Left lung (tissue), 10 donors: Measurements from ENCODE around the gene PLEKHA5. TPM values are rescaled to one million over a fixed set of nuclear protein-coding genes. Genes with fewer than 3 reads are reported as not detected.

Experiments used
- ATAC-seq: fragments of 200-7000 bp; cut with Tn5 transposase; one replicate; pipeline ENCODE4 v1.9.1; 2020; ENCODE audit warnings: moderate library complexity
- DNase-seq, 4 donors: peaks; one replicate each; pipeline ENCODE4 v3.0.0-alpha.2; 2013 to 2020
- H3K27ac ChIP-seq, 2 donors: fragments of 200-600 bp; sonication (generic) in 1 of 2; one replicate each; pipeline versions ENCODE4 v1.5.0 to v1.8.0; 2020 to 2021
- H3K27me3 ChIP-seq, 2 donors: fragments of 200-600 bp; sonication (generic) in 1 of 2; one replicate each; pipeline versions ENCODE4 v1.5.0 to v1.8.0; 2020 to 2021
- H3K36me3 ChIP-seq, 2 donors: fragments of 200-600 bp; sonication (generic) in 1 of 2; one replicate each; pipeline versions ENCODE4 v1.5.0 to v1.8.0; 2020 to 2021
- H3K4me1 ChIP-seq, 2 donors: fragments of 200-600 bp; one replicate each; pipeline ENCODE4 v1.8.0; 2021
- H3K4me3 ChIP-seq, 2 donors: fragments of 200-600 bp; sonication (generic) in 1 of 2; one replicate each; pipeline versions ENCODE4 v1.5.0 to v1.8.0; 2020 to 2021; ENCODE audit warnings: mild to moderate bottlenecking in 1 of 2
- H3K9me3 ChIP-seq, 2 donors: fragments of 200-600 bp; sonication (generic) in 1 of 2; one replicate each; pipeline versions ENCODE4 v1.5.0 to v1.8.0; 2020 to 2021
- CTCF ChIP-seq, 2 donors: fragments of 200-600 bp; sonication (generic) in 1 of 2; IDR thresholded peaks; one replicate each; pipeline versions ENCODE4 v1.5.0 to v1.8.0; 2021; ENCODE audit warnings: antibody characterized with exemption in 2 of 2
- intact Hi-C, 2 donors: fragments of 100-400 bp; cut with DNase I; formaldehyde crosslinking; loops; one replicate each; pipeline versions ENCODE4 v1.11.2 to v1.14.2; 2022
- polyA plus RNA-seq, 6 donors: library from polyadenylated mRNA; unstranded; fragments of 120-200 nt; gene quantifications; one replicate each; pipeline ENCODE4 v1.2.1, GENCODE V29; 2013; ENCODE audit not compliant: insufficient read length in 6 of 6
- total RNA-seq, 2 donors: library from RNA; stranded (reverse); fragmentation: NEBNext Ultra II Directional; extraction: Animal tissue kit (Norgen Biotek cat#: 25700); gene quantifications; one replicate each; pipeline ENCODE4 v1.2.1, GENCODE V29; 2021
- donor health status: DM: no; HTN: yes; CAD: no.
- donor health status: DM: no; HTN: no; CAD: no.

PLEKHA5 gene
- total and polyA plus RNA-seq, 8 donors, result 20.4 to 43.6 (median 38.0) TPM

GRCh38 chr12:19127270-19127669 lies 2.3 kb upstream of the PLEKHA5 start:
- Histone ChIP-seq H3K4me3 (no peak overlapping the region), H3K27me3 (peaks cover 0 to 17% of the 10 kb centered on the region in 2 donors), H3K27ac (no peak overlapping the region), H3K9me3 (peaks cover 0 to 17% of the 10 kb centered on the region in 2 donors), H3K36me3 (no peaks in the 10 kb centered on the region), H3K4me1 (peaks cover 10 to 15% of the 10 kb centered on the region in 2 donors)
- intact Hi-C loops, result no loop called here
- DNase-seq (peak in 1 of 4 donors; percentile 3), ATAC-seq (no peak)
- TF ChIP-seq CTCF (IDR thresholded peaks at IDR 0.05), result no peak

- H3K9me3 ChIP-seq, result peaks cover 0 to 17% of the 10 kb centered on the region in 2 donors
- peaks cover 10 to 15% of the 10 kb centered on the region in 2 donors for H3K4me1 ChIP-seq
- no peaks in the 10 kb centered on the region for H3K36me3 ChIP-seq
- intact Hi-C loops, result no loop called here
- H3K4me3 ChIP-seq, result no peak overlapping the region
- DNase-seq (peak in 1 of 4 donors; percentile 9), ATAC-seq (no peak)
- TF ChIP-seq CTCF (IDR thresholded peaks at IDR 0.05), result no peak
- H3K27me3 ChIP-seq, result peaks cover 0 to 17% of the 10 kb centered on the region in 2 donors
- peak overlapping the region; percentile 57 to 89 for H3K27ac ChIP-seq
Observed at GRCh38 chr12:19128485-19128884, 1.0 kb upstream of the PLEKHA5 start.

DNA sequence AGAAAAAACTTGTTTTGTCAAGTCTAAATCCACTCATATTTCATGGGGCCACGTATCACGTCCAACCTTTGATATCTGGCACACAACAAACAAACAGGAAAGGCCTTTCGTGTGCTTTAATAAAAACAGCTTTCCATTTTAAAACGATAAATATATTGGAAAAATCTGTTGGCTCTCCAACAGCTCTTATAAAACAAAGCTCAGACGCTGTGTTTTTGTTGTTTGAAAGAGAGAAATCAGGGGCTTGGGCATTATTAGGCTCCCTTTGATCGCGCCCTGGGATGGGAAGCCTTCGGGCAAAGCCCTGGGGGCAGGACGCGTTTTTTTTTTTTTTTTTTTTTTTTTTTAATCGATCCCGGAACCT lies 429 bp upstream of the PLEKHA5 start:
- no peak for TF ChIP-seq CTCF (IDR thresholded peaks at IDR 0.05)
- H3K4me1 ChIP-seq, result peaks cover 10 to 15% of the 10 kb centered on the region in 2 donors
- peak overlapping the region in 1 of 2 donors; percentile 76 for H3K4me3 ChIP-seq
- ATAC-seq (no peak), DNase-seq (peak in 1 of 4 donors; percentile 54)
- no peaks in the 10 kb centered on the region for H3K36me3 ChIP-seq
- H3K27me3 ChIP-seq, result peaks cover 0 to 17% of the 10 kb centered on the region in 2 donors
- intact Hi-C loops, result no loop called here
- H3K9me3 ChIP-seq, result peaks cover 0 to 17% of the 10 kb centered on the region in 2 donors
- peak overlapping the region; percentile 57 to 89 for H3K27ac ChIP-seq

DNA sequence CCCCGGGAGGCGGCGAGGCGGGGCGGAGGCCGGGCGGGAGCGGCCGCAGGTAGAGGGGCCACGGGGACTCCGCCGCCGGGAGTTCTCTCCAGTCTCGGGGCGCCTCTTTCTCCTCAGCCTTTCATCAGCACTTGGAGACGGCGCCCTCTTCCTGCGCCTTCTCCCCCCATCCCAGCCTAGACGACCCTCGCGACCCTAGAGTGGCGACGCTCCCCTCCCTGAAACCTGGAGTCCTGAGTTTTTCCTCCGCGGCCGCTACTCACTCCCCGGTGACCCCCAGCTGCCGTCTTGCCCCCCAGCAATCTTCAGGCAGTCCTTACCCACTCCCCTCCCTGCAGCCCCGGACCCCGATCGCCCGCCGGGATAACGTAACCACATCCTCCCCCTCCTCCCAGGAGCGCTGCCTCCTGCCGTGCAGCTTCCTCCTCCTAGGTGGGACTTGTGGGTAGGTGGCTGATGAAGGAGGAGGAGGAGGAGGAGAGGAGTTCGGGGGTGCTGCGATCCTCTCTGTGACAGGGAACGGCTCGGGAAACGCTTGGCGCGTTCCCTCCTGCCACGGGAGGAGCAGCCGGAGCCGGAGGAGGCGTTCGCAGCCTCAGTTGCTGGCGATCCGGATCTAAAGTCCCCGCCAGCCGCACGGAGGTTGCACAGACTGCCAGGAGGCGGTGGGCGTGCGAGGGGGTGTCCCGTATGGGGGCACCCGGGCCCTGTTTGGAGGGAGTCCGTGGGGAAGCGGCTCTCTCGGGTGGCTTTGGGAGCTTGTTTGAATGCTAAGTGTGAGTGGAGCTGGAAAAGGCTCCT lies 891 bp downstream of the PLEKHA5 start:
- H3K4me1 ChIP-seq, result peaks cover 10 to 15% of the 10 kb centered on the region in 2 donors
- intact Hi-C loops, result no loop called here
- H3K27me3 ChIP-seq, result peaks cover 0 to 17% of the 10 kb centered on the region in 2 donors
- H3K9me3 ChIP-seq, result peaks cover 0 to 17% of the 10 kb centered on the region in 2 donors
- peak overlapping the region; percentile 76 to 81 for H3K4me3 ChIP-seq
- TF ChIP-seq CTCF (IDR thresholded peaks at IDR 0.05), result no peak
- peak; percentile 49 for ATAC-seq
- no peaks in the 10 kb centered on the region for H3K36me3 ChIP-seq
- DNase-seq, result peak; percentile 42 to 85 (median 56)
- peak overlapping the region; percentile 79 to 94 for H3K27ac ChIP-seq

- peak overlapping the region; percentile 76 to 81 for H3K4me3 ChIP-seq
- TF ChIP-seq CTCF (IDR thresholded peaks at IDR 0.05), result no peak
- DNase-seq (peak in 1 of 4 donors; percentile 61), ATAC-seq (peak; percentile 55)
- no peaks in the 10 kb centered on the region for H3K36me3 ChIP-seq
- H3K27me3 ChIP-seq, result peaks cover 0 to 17% of the 10 kb centered on the region in 2 donors
- peaks cover 0 to 17% of the 10 kb centered on the region in 2 donors for H3K9me3 ChIP-seq
- intact Hi-C loops, result no loop called here
- H3K27ac ChIP-seq, result peak overlapping the region; percentile 79 to 94
- peaks cover 10 to 15% of the 10 kb centered on the region in 2 donors for H3K4me1 ChIP-seq
Observed at GRCh38 chr12:19131025-19131444, 1.5 kb downstream of the PLEKHA5 start.
